ENCODE data around the gene TGM5.
"Not testable (repeated sequence)": the region's sequence is repeated elsewhere in the genome, so short reads cannot be mapped to it uniquely, and the experiment has no call there.

The TGM5 gene

GRCh38 chr15:43242616-43243015 is 24.1 kb downstream of the TGM5 start:
- DNase-seq = no peak

DNA sequence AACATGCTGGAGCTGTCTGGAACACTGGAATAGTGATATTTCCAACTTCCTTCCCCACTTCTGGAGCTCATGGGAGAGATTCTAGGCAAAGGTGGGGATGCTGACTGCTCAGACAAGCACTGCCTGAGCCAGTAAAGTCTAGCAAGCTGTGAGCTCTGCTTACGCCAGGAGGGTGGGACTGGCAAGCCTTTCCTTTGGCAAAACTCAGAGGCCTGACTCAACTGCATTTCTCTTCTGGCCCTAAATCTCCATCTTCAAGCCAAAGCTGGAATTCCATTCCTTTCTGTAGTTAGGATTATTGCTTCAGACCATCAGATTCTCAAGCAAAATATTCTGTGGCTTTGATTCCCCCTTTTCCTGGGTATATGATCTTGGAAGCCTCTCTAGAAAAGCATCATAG is 25.6 kb downstream of the TGM5 start:
- no peak for DNase-seq

DNA sequence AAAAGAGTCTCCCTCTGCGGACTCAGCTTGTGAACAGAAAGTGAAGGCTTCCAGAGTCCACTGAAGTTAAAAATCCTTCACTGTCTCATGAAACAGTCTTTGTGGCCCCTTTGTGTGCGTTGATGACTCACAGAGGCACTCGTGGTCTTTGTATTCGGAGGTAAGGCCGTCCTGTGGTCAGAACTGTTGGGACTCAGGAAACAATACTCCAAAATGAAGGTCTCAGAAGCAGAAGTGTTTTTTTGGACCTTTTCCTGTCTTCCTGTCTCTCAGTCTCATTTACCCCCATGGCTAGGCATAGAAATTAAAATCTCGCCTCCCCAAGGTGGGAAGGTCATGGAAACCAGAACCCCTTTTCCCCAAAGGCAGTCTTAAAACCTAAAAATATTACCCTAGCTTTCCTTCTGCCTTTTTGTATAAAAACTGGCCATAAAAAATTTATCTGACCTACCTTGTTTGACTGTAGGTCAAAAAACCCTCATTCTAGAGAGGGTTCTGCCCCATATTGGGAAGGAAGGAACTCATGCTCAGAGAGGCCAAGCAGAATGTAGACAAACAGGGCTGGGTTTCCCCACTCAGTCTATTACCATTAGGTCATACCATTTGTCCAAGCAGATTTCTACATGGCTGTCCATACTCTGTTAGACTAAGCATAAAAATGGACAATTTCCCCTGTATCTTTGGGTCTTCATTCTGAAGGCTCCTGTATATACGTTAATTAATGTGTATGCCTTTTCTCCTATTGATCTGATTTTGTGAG is 26.8 kb downstream of the TGM5 start:
- DNase-seq = peak; percentile 50

DNA sequence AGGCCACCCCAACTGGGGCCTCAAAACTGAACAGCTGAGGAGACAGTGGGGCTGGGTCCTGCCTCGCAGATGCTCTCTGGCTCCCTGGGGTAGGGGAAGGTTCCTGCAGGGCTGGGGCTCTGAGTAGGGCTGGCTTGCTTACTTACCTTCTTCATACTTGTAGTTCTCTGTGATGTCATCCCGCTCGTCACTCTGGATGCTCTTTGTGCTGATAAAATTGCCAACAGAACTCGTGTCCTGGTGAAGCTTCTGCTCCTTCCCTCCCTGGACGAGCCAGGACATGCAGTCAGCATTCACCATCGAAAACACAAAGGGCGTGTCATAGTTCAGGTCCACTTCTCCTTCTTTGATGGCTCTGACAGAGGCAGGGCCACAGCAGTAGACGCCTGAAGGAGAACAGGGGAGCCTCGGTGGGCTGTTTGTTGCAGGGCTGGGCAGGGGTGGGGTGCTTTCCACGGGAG is 28.0 kb downstream of the TGM5 start:
- DNase-seq = no peak

DNA sequence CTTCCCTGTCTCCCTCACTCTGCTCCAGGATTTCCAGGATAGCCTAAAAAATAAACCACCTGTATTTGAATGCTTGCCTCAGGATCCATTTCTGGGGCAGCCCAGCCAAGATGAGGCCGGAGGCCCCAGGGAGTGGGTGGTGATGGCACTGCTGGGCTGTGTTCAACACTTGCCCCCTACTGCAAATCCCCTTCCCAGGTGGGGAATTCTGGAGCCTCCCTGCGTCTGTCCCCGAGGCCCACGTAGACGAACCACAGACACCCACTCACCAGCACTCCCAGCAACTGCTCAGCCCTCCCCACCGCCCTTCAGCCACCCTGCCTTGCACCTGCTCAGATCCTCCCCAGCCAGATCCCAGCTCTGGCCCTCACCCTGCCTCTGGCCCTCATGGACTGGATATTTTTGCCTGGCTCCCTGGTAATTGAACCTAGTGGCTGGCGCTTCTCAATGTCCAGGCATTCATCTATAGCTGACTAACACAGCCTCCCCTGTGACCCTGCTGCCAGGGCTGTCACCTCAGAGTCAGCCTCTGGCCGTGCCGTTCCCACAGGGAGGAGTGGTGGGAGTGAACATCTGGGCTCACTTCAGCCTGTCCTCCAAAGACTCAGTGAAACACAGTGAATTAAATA is 28.8 kb downstream of the TGM5 start:
- DNase-seq = no peak

GRCh38 chr15:43235536-43235935 is 31.2 kb downstream of the TGM5 start:
- DNase-seq = no peak

DNA sequence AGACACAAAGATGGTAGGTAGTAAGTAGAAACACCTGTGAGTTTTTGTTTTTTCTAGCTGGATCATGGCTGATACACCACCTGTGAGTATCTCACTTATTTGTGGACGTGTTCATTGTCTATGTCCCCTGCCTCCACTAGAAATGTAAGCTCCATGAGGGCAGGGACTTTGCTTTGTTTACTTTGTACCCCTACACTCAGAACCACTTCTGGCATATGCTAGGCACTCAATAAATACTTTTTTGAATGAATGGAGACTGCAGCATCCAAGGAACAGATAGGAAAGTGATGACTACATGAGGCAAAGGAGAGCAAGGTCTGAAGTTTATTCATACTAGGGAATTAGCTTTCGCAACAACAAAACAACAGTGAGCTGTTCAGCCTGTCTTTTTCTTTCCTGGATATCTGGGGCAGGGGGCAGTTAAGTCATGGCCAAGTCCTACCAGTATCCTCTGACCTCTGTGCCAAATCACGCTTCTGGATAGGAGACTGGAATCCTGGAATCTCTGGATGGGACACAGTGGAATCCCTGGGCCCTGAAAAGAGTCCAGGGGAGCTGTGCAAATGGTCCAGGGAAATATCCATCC is 34.3 kb downstream of the TGM5 start:
- no peak for DNase-seq

- DNase-seq = no peak
These were observed 36.0 kb downstream of the TGM5 start for GRCh38 chr15:43230640-43231115.

- DNase-seq = no peak
These were observed 36.8 kb downstream of the TGM5 start for GRCh38 chr15:43229977-43230376.

- no peak for DNase-seq
These were observed 40.1 kb downstream of the TGM5 start for GRCh38 chr15:43226436-43227305.

DNA sequence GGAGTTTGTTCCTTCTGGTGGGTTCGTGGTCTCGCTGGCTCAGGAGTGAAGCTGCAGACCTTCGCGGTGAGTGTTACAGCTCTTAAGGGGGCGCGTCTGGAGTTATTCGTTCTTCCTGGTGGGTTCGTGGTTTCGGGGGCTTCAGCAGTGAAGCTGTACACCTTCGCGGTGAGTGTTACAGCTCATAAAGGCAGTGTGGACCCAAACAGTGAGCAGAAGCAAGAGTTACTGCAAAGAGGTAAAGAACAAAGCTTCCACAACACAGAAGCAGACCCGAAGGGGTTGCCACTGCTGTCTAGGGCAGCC is 40.8 kb downstream of the TGM5 start:
- not testable (repeated sequence) for DNase-seq

DNA sequence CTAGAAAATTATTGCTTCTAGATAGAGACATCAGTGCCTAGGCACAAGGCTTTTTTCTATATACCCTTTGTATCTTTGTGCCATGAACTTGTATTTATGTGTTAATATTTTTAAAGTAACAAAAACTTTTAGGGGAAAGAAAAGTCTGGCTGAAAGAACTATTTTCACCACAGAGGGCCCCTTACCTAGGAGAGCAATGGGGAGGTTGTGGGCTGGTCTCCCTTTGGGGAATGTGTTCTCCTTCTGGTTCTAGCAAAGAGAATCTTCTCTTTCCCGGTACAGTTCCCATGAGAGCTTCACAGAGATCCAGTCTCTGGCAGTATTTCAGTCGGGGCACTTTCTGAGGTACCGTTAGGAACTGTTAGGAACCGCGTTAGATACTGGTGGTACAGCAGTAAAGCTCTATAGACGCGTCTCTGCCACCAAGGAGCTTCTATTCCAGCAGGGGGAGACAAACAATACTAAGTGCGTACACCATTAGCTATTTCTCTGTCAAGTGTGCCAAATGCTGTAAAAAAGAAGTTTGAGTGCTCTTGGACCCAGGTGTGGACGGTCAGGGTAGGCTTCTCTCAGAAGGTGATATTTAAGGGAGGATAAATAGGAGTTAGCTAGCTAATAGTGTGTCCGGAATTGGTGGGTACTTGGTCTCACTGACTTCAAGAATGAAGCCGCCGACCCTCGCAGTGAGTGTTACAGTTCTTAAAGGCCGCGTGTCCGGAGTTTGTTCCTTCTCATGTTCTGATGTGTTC is 41.4 kb downstream of the TGM5 start:
- DNase-seq = peak; percentile 79

GRCh38 chr15:43221422-43221821 is 45.3 kb downstream of the TGM5 start:
- DNase-seq = no peak

- DNase-seq = no peak
These were observed 45.7 kb downstream of the TGM5 start, which contains the start of gene EPB42 for GRCh38 chr15:43220991-43221403. Gene EPB42 (minus strand): TSS chr15:43221018. CDS start chr15:43220825, 193 bp downstream.

DNA sequence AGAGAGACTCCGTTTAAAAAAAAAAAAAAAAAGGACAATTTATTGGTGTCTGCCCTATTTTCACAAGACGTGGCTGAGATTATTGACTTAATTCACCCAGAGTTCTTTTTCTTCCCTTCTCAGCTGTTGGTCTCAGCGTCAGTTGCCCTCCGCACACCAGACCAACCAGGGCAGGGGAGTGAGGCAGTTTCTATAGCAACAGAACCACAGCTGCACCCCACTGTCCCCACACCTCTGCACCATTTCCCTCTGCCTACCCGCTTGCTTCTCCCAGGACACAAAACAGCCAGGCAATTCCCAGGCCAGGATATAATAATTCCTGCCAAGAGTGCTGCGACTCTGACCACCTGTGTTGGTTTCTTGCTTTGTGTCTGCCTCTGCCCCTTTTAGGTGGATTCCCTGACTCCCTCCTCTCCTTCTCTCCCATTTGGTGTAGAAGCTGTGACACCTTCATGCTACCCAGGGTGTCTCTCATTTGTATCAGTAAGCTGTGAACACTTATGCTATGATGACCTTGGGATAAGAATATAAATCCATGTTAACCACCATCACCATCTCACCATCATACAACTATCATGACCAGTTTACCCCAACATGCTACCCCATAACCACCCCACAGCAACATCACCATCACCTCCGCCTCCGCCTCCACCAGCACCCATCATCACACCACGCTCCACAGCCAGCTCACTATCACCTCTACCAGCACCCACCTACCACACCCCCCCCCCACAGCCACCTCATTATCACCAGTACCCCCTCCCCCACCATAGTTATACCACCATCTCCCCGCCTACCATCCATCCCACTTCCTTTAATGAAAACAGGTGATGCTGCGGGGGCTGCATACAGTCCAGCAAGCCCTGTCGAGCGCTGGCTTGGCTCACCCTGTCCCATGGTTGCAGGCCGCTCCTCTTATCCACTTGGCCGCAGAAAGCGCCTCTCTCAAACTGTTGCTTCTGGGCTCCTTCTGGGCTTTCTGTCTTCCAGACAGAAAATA is 46.5 kb downstream of the TGM5 start:
- DNase-seq = no peak

DNA sequence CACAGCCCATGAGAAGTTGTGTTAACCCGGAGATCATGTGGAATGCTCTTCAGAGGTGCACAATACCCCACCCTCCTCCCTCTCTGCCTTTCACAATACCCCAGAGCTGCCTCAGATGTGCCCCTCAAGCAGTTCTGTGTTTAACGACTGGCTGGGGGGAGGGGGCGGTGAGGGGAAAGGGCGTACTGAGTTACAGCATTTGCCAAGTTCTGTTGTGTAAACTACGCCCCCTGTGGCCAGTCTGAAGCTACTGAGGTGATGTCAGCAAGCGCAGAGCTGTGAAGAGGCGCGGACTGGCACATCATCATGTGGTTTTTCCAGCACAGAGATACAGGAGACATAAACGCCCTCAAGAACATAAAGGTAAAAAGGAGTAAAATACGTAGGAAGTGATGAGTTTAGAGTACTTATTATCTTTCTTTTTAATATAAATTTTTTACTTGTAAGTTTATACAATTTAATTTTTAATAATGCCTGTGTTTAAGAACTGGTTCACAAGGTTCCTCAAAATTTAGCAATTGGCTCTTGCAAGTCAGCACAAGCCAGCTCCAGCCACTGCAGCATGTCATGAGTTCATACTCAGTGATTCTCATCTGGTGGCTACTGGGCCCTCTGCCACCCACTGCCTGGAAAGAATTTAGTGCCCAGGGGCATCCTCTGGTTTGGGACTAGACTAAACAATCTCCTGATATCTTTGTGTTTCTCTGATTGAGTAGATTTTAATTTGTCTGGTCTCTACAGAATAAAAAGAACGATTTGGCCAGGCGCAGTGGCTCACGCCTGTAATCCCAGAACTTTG is 47.6 kb downstream of the TGM5 start:
- DNase-seq = no peak

DNA sequence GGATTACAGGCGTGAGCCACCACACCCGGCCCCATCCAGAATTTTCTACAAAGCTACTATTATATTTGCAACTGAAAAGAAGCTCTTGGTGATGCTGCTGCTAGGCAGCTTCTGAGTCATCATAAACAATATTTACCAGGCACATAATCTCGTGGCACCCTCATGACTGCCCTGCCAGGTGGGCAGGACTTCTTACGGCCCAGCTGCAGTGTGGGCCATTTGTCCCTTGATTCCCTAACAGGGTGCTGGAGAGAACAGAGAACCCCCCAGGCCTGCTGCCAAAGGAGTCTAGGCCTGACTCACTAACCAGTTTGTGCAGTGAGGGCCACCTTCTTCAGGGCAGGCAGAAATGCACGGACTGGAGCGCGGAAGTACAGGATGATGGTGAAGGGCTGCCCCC is 50.8 kb downstream of the TGM5 start:
- DNase-seq = no peak

- no peak for DNase-seq
These were observed 52.0 kb downstream of the TGM5 start for GRCh38 chr15:43214592-43215295.

- DNase-seq = no peak
These were observed 52.6 kb downstream of the TGM5 start for GRCh38 chr15:43214169-43214568.

DNA sequence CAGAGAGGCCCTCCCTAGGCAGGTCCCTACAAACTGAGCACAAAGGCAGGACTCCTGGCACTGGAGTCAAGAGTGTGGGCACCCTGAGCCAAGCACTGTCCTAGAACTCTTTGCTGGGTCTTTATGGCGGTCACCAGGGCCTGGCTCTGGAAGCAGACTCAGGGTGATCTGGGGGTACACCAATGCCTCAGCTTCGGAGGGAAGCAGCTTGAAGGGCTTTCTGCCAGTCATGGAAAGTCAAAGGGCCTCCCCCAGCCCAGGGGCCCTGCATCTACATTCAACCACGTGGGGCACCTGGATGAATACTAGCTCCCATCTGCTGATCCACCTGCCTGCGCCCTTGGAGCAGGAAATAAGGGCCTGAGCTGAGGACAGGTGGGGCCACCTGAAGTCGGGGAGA is 53.3 kb downstream of the TGM5 start:
- no peak for DNase-seq

All from activated CD4-positive, alpha-beta T cell treated with anti-CD3 and anti-CD28 coated beads, Interleukin-2, amount 50 U/mL, for 16 hours (primary cell).